HG03354 (cell line): ENCODE measurements around the gene PDX1.

Experiments
- ATAC-seq: cut with Tn5 transposase; IDR thresholded peaks from one replicate; pipeline ENCODE4 v1.9.1; 2021; ENCODE audit warnings: mild to moderate bottlenecking; ENCODE audit not compliant: unreplicated experiment, poor library complexity, severe bottlenecking

Gene PDX1

GRCh38 chr13:27967736-27968315 is 48.0 kb downstream of the PDX1 start:
- no peak for ATAC-seq

- no peak for ATAC-seq
Observed at GRCh38 chr13:27968316-27969081, 48.7 kb downstream of the PDX1 start.

GRCh38 chr13:27969082-27969865 is 49.5 kb downstream of the PDX1 start, which contains the start of gene CDX2:
CDX2 (minus strand) TSS chr13:27969315; CDS start chr13:27969006, 309 bp downstream.
- ATAC-seq = no peak

- ATAC-seq = no peak
Observed at GRCh38 chr13:27969866-27970229, 50.0 kb downstream of the PDX1 start.

GRCh38 chr13:27970382-27971235 is 50.8 kb downstream of the PDX1 start:
- ATAC-seq = no peak

- no peak for ATAC-seq
Observed at GRCh38 chr13:27971236-27971645, 51.4 kb downstream of the PDX1 start.

GRCh38 chr13:27971776-27972477 is 52.1 kb downstream of the PDX1 start:
- ATAC-seq = no peak

- no peak for ATAC-seq
Observed at GRCh38 chr13:27972478-27972820, 52.6 kb downstream of the PDX1 start.

- no peak for ATAC-seq
Observed at GRCh38 chr13:27973291-27973690, 53.5 kb downstream of the PDX1 start.

- no peak for ATAC-seq
Observed at GRCh38 chr13:27973961-27974662, 54.3 kb downstream of the PDX1 start.
